ENCODE results near the gene SNCB.
"Not testable (repeated sequence)": the region's sequence is repeated elsewhere in the genome, so short reads cannot be mapped to it uniquely, and the experiment has no call there.

SNCB gene

DNA sequence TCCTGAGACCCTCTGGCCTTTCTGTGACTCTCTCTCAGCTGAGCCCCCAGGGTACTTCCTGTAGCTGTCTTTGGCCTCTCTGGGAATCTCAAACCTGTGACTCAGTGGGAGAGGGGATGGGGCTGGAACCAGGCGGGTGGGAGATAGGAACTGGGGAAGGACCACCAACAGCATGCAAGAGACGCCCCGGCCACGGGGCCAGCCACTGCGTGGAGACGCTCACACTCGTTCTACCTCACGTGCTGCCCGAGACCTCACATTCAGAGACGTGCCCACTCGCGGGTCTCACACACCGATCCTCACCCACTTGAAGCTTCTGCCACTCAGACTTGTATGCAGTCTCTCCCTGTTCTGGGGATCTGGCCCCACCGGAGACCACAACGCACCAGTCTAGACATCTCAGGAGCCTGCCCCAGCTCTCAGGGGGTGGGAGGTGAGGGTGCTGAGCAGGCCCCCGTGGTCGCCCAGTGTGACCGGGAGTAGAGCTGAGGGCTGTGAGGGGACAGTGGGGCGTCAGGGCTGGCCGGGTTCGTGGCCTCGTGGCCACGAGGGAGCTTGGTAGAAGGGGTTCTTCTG lies 34.2 kb downstream of the SNCB start:
- H3K27me3 ChIP-seq (ENCODE audit: insufficient read depth, low read length, poor library complexity): no peaks in the 10 kb centered on the region
- no peak overlapping the region for H3K18ac ChIP-seq (ENCODE audit: low read length)
- no peak overlapping the region for H4K5ac ChIP-seq (ENCODE audit: low read length)
- no peak overlapping the region for H3K4me2 ChIP-seq (ENCODE audit: low read length)
- no peak overlapping the region for H2BK5ac ChIP-seq (ENCODE audit: low read length)
- no peak overlapping the region for H3K9ac ChIP-seq (ENCODE audit: low read length)
- no peak overlapping the region for H3K4me3 ChIP-seq (ENCODE audit: low read length)
- H3K27ac ChIP-seq (ENCODE audit: low read depth, low read length): no peak overlapping the region
- no peaks in the 10 kb centered on the region for H3K79me2 ChIP-seq (ENCODE audit: control insufficient read depth, insufficient read depth, low read length)
- H3K23ac ChIP-seq (ENCODE audit: low read length): no peak overlapping the region
- H2BK15ac ChIP-seq (replicated peaks; ENCODE audit: low read depth): no peak overlapping the region
- H3K4me1 ChIP-seq (ENCODE audit: control insufficient read depth, low read depth, low read length): no peaks in the 10 kb centered on the region
- no peak overlapping the region for H2BK120ac ChIP-seq (ENCODE audit: low read depth, low read length)
- no peak overlapping the region for H3K4ac ChIP-seq (ENCODE audit: low read depth, low read length)
- DNase-seq: no peak
- H2AK5ac ChIP-seq (ENCODE audit: low read length): no peak overlapping the region
- H3K56ac ChIP-seq (ENCODE audit: low read length): no peak overlapping the region
- H3K36me3 ChIP-seq (ENCODE audit: control insufficient read depth, insufficient read depth, low read length): no peaks in the 10 kb centered on the region
- no CpG with 5 or more reads among the region's 23 CpGs for WGBS (ENCODE audit: extremely low coverage, insufficient coverage, low lambda C conversion rate)
- no peak overlapping the region for H4K8ac ChIP-seq (ENCODE audit: low read depth, low read length)
- H3K79me1 ChIP-seq (ENCODE audit: low read length): no peaks in the 10 kb centered on the region

- Histone ChIP-seq H2BK5ac (ENCODE audit: low read length) (no peak overlapping the region), H3K4me1 (ENCODE audit: control insufficient read depth, low read depth, low read length) (no peaks in the 10 kb centered on the region), H2BK15ac (replicated peaks; ENCODE audit: low read depth) (no peak overlapping the region), H3K23ac (ENCODE audit: low read length) (no peak overlapping the region), H3K4me2 (ENCODE audit: low read length) (no peak overlapping the region), H3K79me1 (ENCODE audit: low read length) (no peaks in the 10 kb centered on the region), H3K27ac (ENCODE audit: low read depth, low read length) (no peak overlapping the region), H3K9ac (ENCODE audit: low read length) (no peak overlapping the region), H3K36me3 (ENCODE audit: control insufficient read depth, insufficient read depth, low read length) (no peaks in the 10 kb centered on the region), H3K27me3 (ENCODE audit: insufficient read depth, low read length, poor library complexity) (no peaks in the 10 kb centered on the region), H3K4ac (ENCODE audit: low read depth, low read length) (no peak overlapping the region), H3K79me2 (ENCODE audit: control insufficient read depth, insufficient read depth, low read length) (no peaks in the 10 kb centered on the region), H3K56ac (ENCODE audit: low read length) (no peak overlapping the region), H3K18ac (ENCODE audit: low read length) (no peak overlapping the region), H4K8ac (ENCODE audit: low read depth, low read length) (no peak overlapping the region), H4K5ac (ENCODE audit: low read length) (no peak overlapping the region), H3K4me3 (ENCODE audit: low read length) (no peak overlapping the region), H2BK120ac (ENCODE audit: low read depth, low read length) (no peak overlapping the region), H2AK5ac (ENCODE audit: low read length) (no peak overlapping the region)
- no CpG with 5 or more reads among the region's 11 CpGs for WGBS (ENCODE audit: extremely low coverage, insufficient coverage, low lambda C conversion rate)
- DNase-seq: no peak
These were observed 34.9 kb downstream of the SNCB start for GRCh38 chr5:176595386-176595943.

- Histone ChIP-seq H4K5ac (ENCODE audit: low read length) (no peak overlapping the region), H3K9ac (ENCODE audit: low read length) (no peak overlapping the region), H3K79me1 (ENCODE audit: low read length) (no peaks in the 10 kb centered on the region), H3K4me2 (ENCODE audit: low read length) (no peak overlapping the region), H4K8ac (ENCODE audit: low read depth, low read length) (no peak overlapping the region), H2AK5ac (ENCODE audit: low read length) (no peak overlapping the region), H3K27ac (ENCODE audit: low read depth, low read length) (no peak overlapping the region), H3K4ac (ENCODE audit: low read depth, low read length) (no peak overlapping the region), H3K27me3 (ENCODE audit: insufficient read depth, low read length, poor library complexity) (no peaks in the 10 kb centered on the region), H3K56ac (ENCODE audit: low read length) (no peak overlapping the region), H3K4me3 (ENCODE audit: low read length) (no peak overlapping the region), H3K79me2 (ENCODE audit: control insufficient read depth, insufficient read depth, low read length) (no peaks in the 10 kb centered on the region), H3K23ac (ENCODE audit: low read length) (no peak overlapping the region), H3K36me3 (ENCODE audit: control insufficient read depth, insufficient read depth, low read length) (no peaks in the 10 kb centered on the region), H2BK120ac (ENCODE audit: low read depth, low read length) (no peak overlapping the region), H3K18ac (ENCODE audit: low read length) (no peak overlapping the region), H3K4me1 (ENCODE audit: control insufficient read depth, low read depth, low read length) (no peaks in the 10 kb centered on the region), H2BK5ac (ENCODE audit: low read length) (no peak overlapping the region), H2BK15ac (replicated peaks; ENCODE audit: low read depth) (no peak overlapping the region)
- no CpG with 5 or more reads among the region's 8 CpGs for WGBS (ENCODE audit: extremely low coverage, insufficient coverage, low lambda C conversion rate)
- no peak for DNase-seq
These were observed 35.8 kb downstream of the SNCB start for GRCh38 chr5:176594554-176594953.

GRCh38 chr5:176593273-176593869 lies 37.0 kb downstream of the SNCB start:
- no peak overlapping the region for H3K56ac ChIP-seq (ENCODE audit: low read length)
- no CpG with 5 or more reads among the region's 12 CpGs for WGBS (ENCODE audit: extremely low coverage, insufficient coverage, low lambda C conversion rate)
- H3K4me3 ChIP-seq (ENCODE audit: low read length): no peak overlapping the region

DNA sequence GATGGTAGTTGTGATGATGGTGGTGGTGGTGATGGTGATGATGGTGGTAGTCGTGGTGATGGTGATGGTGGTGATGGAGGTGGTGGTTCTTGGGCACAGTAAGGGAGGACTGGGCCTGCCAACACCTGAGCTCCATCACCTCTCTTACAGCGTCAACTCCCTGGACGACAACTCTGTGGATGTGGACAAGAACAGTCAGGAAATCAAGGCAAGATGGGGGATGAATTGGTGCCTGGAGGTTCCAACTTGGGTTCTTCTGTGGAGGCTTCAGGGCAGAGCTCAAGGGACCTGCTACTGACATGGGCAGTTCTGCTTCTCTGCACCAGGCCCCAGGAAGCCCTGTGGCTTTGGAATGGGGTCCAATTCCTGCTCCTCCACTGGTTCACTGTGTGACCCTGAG lies 37.8 kb downstream of the SNCB start:
- DNase-seq: no peak
- Histone ChIP-seq H3K79me2 (ENCODE audit: control insufficient read depth, insufficient read depth, low read length) (no peaks in the 10 kb centered on the region), H3K4me2 (ENCODE audit: low read length) (no peak overlapping the region), H3K36me3 (ENCODE audit: control insufficient read depth, insufficient read depth, low read length) (no peaks in the 10 kb centered on the region), H3K27me3 (ENCODE audit: insufficient read depth, low read length, poor library complexity) (no peaks in the 10 kb centered on the region), H4K8ac (ENCODE audit: low read depth, low read length) (no peak overlapping the region), H2BK120ac (ENCODE audit: low read depth, low read length) (no peak overlapping the region), H4K5ac (ENCODE audit: low read length) (no peak overlapping the region), H3K79me1 (ENCODE audit: low read length) (no peaks in the 10 kb centered on the region), H3K27ac (ENCODE audit: low read depth, low read length) (no peak overlapping the region), H2BK5ac (ENCODE audit: low read length) (no peak overlapping the region), H3K9ac (ENCODE audit: low read length) (no peak overlapping the region), H3K4me1 (ENCODE audit: control insufficient read depth, low read depth, low read length) (no peaks in the 10 kb centered on the region), H3K4ac (ENCODE audit: low read depth, low read length) (no peak overlapping the region), H3K56ac (ENCODE audit: low read length) (no peak overlapping the region), H3K4me3 (ENCODE audit: low read length) (no peak overlapping the region), H2BK15ac (replicated peaks; ENCODE audit: low read depth) (no peak overlapping the region), H3K23ac (ENCODE audit: low read length) (no peak overlapping the region), H2AK5ac (ENCODE audit: low read length) (no peak overlapping the region), H3K18ac (ENCODE audit: low read length) (no peak overlapping the region)
- WGBS (ENCODE audit: extremely low coverage, insufficient coverage, low lambda C conversion rate): no CpG with 5 or more reads among the region's 3 CpGs

More at GRCh38 chr5:176593273-176593869, 37.0 kb downstream of the SNCB start:
- DNase-seq: no peak
- Histone ChIP-seq H3K36me3 (ENCODE audit: control insufficient read depth, insufficient read depth, low read length) (no peaks in the 10 kb centered on the region), H3K27ac (ENCODE audit: low read depth, low read length) (no peak overlapping the region), H3K4me2 (ENCODE audit: low read length) (no peak overlapping the region), H3K27me3 (ENCODE audit: insufficient read depth, low read length, poor library complexity) (no peaks in the 10 kb centered on the region), H3K9ac (ENCODE audit: low read length) (no peak overlapping the region), H3K18ac (ENCODE audit: low read length) (no peak overlapping the region), H3K79me2 (ENCODE audit: control insufficient read depth, insufficient read depth, low read length) (no peaks in the 10 kb centered on the region), H3K4ac (ENCODE audit: low read depth, low read length) (no peak overlapping the region), H2BK120ac (ENCODE audit: low read depth, low read length) (no peak overlapping the region), H3K79me1 (ENCODE audit: low read length) (no peaks in the 10 kb centered on the region), H3K23ac (ENCODE audit: low read length) (no peak overlapping the region), H2BK15ac (replicated peaks; ENCODE audit: low read depth) (no peak overlapping the region), H3K4me1 (ENCODE audit: control insufficient read depth, low read depth, low read length) (no peaks in the 10 kb centered on the region), H4K8ac (ENCODE audit: low read depth, low read length) (no peak overlapping the region), H4K5ac (ENCODE audit: low read length) (no peak overlapping the region), H2AK5ac (ENCODE audit: low read length) (no peak overlapping the region), H2BK5ac (ENCODE audit: low read length) (no peak overlapping the region)

DNA sequence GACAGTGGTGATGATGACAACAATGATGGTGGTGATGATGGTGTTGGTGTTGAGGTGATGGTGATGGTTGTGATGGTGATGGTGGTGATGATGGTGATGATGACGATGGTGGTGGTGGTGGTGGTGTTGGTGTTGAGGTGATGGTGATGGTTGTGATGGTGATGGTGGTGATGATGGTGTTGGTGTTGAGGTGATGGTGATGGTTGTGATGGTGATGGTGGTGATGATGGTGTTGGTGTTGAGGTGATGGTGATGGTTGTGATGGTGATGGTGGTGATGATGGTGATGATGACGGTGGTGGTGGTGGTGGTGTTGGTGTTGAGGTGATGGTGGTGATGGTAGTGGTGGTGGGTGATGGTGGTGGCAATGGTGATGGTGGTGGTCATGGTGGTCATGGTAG lies 38.7 kb downstream of the SNCB start:
- not testable (repeated sequence) for H3K4me2 ChIP-seq (ENCODE audit: low read length); H2BK5ac ChIP-seq (ENCODE audit: low read length); H4K5ac ChIP-seq (ENCODE audit: low read length); H3K4me1 ChIP-seq (ENCODE audit: control insufficient read depth, low read depth, low read length); H3K4ac ChIP-seq (ENCODE audit: low read depth, low read length); H3K79me1 ChIP-seq (ENCODE audit: low read length); H2BK120ac ChIP-seq (ENCODE audit: low read depth, low read length); H3K18ac ChIP-seq (ENCODE audit: low read length); H3K23ac ChIP-seq (ENCODE audit: low read length); DNase-seq; H3K9ac ChIP-seq (ENCODE audit: low read length); H3K56ac ChIP-seq (ENCODE audit: low read length); H3K79me2 ChIP-seq (ENCODE audit: control insufficient read depth, insufficient read depth, low read length); H3K36me3 ChIP-seq (ENCODE audit: control insufficient read depth, insufficient read depth, low read length); H3K27ac ChIP-seq (ENCODE audit: low read depth, low read length); H2AK5ac ChIP-seq (ENCODE audit: low read length); H3K27me3 ChIP-seq (ENCODE audit: insufficient read depth, low read length, poor library complexity); H4K8ac ChIP-seq (ENCODE audit: low read depth, low read length); H2BK15ac ChIP-seq (replicated peaks; ENCODE audit: low read depth); H3K4me3 ChIP-seq (ENCODE audit: low read length)
- WGBS (ENCODE audit: extremely low coverage, insufficient coverage, low lambda C conversion rate): no CpG with 5 or more reads among the region's 2 CpGs

All from mesendoderm (in vitro differentiated cells).